Measurements from ENCODE around the gene IFTAP.
"Not testable (repeated sequence)": the region's sequence is repeated elsewhere in the genome, so short reads cannot be mapped to it uniquely, and the experiment has no call there.

IFTAP gene, protein sequence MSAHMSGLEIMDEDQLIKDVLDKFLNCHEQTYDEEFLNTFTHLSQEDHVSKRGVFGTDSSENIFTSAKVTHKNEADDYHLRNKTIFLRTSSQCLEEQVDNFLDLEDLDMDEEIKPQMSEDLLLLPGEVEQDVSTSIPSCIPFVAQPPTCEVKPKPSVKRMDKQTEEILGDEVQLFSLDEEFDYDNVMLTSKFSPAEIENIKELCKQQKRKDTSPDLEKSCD

DNA sequence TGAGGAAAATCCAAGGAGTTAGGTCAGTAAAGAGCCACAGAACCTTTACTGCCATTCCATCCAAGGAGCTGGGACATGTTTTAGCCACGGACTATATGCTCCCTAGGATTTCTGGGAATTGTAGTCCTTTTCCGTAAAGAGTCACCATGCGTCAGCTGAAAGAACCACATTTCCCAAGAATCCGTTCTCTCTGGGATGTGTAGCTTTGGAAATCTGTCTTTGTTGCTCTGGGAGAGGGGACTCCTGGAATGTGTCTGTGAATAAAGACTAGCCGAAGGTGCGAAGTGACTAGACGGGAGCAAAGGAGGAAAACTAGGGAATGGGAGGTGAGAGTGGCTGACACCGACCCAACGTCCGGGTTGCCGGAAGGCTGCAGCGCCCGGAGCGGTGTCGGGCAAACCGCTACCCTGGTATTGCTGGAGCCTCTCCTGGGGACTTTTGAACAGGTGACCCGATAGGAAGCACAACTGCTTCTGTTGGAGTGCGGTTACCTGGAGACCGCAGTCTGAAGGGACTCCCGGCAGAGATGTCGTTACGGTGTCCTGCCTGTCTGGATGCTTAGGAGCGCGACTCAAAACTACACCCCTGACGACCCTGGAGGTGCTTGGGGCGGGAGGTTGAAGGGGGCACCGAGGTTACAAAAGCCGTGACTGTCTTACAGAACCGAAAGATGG, at the start of gene IFTAP:
TSS of gene IFTAP (plus strand) at position 187 of the 674 bp plus-strand sequence. CDS start 15,602 bp downstream, outside the sequence.
- TF ChIP-seq, protein P1, sequence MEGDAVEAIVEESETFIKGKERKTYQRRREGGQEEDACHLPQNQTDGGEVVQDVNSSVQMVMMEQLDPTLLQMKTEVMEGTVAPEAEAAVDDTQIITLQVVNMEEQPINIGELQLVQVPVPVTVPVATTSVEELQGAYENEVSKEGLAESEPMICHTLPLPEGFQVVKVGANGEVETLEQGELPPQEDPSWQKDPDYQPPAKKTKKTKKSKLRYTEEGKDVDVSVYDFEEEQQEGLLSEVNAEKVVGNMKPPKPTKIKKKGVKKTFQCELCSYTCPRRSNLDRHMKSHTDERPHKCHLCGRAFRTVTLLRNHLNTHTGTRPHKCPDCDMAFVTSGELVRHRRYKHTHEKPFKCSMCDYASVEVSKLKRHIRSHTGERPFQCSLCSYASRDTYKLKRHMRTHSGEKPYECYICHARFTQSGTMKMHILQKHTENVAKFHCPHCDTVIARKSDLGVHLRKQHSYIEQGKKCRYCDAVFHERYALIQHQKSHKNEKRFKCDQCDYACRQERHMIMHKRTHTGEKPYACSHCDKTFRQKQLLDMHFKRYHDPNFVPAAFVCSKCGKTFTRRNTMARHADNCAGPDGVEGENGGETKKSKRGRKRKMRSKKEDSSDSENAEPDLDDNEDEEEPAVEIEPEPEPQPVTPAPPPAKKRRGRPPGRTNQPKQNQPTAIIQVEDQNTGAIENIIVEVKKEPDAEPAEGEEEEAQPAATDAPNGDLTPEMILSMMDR (IDR thresholded peaks at IDR 0.05; ENCODE audit: low read depth, low read length, missing control alignments): no peak
- H3K4me3 ChIP-seq (replicated peaks; ENCODE audit: low read depth, low read length): peak within 1 kb of the TSS; percentile 84
- peak; percentile 90 for DNase-seq (ENCODE audit: extremely low read depth, low read depth)

DNA sequence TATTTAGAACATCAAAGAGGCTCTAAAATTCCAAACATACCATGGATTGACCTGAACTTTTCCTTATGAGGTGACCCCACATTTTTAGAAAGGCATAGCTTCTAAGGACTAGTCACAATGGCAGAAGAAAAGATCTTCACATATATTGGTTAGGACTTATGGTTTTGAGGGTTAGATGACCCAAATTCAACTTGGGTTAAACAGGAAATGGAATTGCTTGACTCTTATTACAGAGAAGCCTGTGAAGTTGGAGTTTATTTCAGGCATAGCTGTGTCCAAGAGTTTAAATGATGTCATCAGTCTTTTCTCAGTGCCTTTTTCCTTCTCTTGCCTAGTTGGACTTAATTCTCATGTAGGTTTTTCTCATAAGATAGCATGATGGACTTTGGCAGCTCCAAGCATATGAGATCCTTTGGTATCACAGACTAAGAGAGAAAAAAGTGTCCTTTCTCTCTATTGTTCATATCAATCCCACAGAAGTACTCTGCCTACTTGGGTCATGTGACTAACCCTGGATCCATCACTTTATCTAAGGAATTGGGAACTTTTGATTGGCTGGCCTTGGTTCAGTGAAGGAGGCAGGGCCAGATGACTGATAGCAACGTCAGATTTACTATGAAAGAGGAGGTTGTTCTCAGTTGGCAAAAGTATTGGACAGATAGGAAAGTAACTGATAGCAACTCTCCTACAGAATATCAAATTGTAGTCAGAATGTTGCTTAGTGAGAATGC, 43.8 kb upstream of the IFTAP start:
- no peak for DNase-seq (ENCODE audit: extremely low read depth, low read depth)
- H3K4me3 ChIP-seq (replicated peaks; ENCODE audit: low read depth, low read length): no peak overlapping the region

GRCh38 chr11:36557390-36557789, 36.9 kb upstream of the IFTAP start:
- not testable (repeated sequence) for DNase-seq (ENCODE audit: extremely low read depth, low read depth); H3K4me3 ChIP-seq (replicated peaks; ENCODE audit: low read depth, low read length)

More for the DNA sequence above, 43.8 kb upstream of the IFTAP start:
- TF ChIP-seq, protein P1 (IDR thresholded peaks at IDR 0.05; ENCODE audit: low read depth, low read length, missing control alignments): no peak

- TF ChIP-seq, protein P1 (IDR thresholded peaks at IDR 0.05; ENCODE audit: low read depth, low read length, missing control alignments): no peak
- DNase-seq (ENCODE audit: extremely low read depth, low read depth): no peak
- H3K4me3 ChIP-seq (replicated peaks; ENCODE audit: low read depth, low read length): no peak overlapping the region
Observed at GRCh38 chr11:36557991-36558390, 36.3 kb upstream of the IFTAP start.

DNA sequence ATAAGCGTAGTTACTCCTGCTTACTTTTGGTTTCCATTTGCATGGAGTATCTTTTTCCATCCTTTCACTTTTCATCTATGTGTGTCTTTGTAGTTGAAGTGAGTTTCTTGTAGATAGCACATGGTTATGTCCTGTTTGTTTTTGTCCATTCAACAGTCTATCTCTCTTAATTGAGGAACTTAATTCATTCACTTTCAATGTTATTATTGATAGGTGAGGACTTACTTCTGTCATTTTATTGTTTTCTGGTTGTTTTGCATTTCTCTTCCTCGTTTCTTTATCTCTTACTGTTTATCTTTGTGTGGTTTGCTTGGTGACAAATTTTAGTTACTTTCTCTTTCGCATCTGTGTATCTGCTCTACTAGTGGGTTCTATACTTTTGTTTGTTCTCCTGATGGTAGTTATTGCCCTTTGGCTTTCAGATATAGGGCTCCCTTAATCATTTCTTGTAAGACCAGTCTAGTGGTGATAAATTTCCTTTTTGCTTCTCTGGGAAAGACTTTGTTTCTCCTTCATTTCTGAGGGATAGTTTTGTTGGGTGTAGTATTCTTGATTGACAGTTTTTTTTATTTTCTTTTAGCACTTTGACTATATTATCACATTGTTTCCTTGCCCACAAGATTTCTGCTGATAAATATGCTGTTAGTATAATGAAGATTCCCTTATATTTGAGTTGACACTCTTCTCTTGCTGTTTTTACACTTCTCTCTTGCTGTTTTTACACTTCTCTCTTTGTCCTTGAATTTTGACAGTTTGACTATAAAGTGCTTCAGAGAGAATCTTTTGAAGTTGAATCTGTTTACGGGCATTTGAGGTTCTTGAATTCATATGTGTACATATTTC, 35.5 kb upstream of the IFTAP start:
- no peak for DNase-seq (ENCODE audit: extremely low read depth, low read depth)
- H3K4me3 ChIP-seq (replicated peaks; ENCODE audit: low read depth, low read length): no peak overlapping the region
- TF ChIP-seq, protein P1 (IDR thresholded peaks at IDR 0.05; ENCODE audit: low read depth, low read length, missing control alignments): no peak

GRCh38 chr11:36564376-36565030, 29.8 kb upstream of the IFTAP start:
- peak overlapping the region; percentile 20; the same call in 1 of the 2 replicates for H3K4me3 ChIP-seq (replicated peaks; ENCODE audit: low read depth, low read length)
- TF ChIP-seq, protein P1 (IDR thresholded peaks at IDR 0.05; ENCODE audit: low read depth, low read length, missing control alignments): peak; percentile 66
- peak; percentile 25 for DNase-seq (ENCODE audit: extremely low read depth, low read depth)

Measured in HFF-Myc (cell line).